GM21528 (cell line): Measurements from ENCODE around the gene BNC2.

Experiments
- ATAC-seq: cut with Tn5 transposase; IDR thresholded peaks from one replicate; pipeline ENCODE4 v1.9.1; 2021; ENCODE audit warnings: mild to moderate bottlenecking, moderate library complexity; ENCODE audit not compliant: unreplicated experiment, low FRiP score

Gene BNC2

DNA sequence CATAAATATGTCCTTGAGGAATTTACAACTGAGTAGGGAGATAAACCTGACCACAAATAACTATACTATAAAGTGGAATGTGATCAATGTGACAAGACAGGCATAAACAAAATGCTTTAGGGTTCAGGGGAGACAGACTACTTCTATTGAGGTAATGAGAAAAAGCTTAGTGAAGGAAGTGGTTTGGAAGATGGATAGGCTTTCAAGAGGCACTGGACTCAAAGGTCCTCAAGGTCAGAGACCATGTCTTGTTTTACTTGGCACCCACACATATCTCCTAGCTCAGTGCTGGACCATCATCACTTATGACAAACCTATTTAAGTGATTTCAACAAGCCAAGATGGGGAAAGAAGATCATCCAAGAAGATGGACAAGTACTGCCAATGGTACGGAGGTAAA, 257.8 kb downstream of the BNC2 start:
- no peak for ATAC-seq

DNA sequence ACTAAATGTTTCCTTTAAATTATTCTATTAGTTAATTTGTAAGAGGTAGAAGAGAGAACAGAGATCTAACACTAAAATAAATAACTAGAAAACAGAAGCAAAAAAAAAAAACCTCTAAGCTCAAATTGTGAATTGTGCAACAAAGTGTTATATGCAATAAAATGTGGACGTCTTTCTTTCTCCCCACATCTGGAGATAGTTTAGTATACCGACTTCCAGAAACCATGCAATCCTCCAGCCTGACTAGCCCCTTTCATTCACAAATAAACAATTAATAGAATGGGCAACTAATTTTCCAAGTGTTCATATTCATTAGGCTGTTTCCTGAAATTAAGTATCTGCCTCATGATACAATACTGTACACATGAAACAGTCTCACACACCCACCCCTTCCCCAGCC, 258.5 kb downstream of the BNC2 start:
- no peak for ATAC-seq

DNA sequence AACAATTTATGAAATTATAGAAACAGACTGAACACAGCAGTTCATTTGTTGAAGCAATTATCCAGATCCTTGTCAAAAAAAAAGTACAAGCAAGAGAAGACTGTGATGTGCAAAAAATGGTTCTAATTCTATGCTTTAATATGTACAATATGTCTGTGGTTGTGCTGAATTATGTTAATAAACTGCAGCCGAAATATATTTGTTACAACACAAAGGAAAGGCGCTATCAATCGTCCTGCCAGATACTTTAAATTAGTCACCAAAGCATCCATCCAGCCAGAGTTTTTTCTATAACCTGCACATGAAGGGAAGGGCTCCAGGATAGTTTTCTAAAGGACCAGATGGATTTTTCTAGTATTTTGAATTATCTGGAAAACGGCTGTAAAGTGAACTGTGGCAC, 259.5 kb downstream of the BNC2 start:
- ATAC-seq = no peak

DNA sequence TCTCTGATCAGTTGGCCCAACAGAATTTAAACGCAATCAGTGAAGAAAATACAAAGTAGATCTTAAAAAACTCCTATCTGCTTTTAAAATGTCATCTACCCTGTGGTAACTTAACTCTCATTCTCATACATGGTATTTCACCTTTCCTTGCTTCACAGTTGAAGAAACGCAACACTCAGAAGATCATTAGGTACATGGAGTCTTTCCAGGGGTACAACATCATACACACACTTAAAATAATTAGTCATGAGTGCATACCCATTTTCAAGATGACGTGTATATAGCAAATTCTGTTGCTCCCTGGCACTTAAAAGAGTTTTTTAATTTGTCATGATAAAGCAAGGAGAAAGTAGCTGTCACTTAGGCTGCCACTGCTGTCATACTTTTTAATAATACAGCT, 259.9 kb downstream of the BNC2 start:
- no peak for ATAC-seq

DNA sequence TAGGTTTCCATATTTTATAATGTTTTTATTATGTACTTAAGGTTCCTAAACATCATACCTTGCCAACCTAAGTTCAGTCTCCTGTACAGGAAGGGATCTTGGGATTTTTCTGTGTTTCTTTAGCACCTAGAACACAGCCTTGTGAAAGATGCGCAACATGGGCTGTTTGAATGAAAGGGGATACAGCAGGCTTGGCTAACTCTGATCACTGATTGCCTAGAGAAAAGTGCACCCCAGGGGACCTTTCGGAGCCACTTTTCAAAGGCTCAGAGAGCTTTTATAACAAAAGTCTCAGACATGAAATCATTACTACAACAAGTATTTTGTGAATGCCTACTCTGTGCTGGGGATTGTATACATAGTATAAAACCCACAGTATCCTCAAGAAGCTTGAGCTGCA, 261.6 kb downstream of the BNC2 start:
- ATAC-seq = no peak

DNA sequence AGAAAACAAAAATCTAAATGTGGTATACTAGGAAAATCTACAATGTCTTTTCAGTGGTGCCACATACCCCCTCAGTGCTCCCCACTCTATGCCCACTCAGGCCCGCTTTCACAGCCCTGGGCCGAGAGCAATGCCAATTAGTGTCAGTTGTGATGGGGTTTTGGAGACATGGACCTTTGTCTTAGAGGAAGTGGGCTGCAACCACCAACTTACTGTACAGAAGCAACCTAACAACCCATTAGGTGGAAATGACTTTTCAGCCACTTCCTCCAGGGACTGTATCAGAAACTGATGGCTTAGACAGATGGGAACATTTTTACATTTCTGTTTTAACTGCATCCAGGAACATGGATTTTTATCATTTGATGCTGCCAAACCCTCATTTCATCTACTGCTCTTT, 268.0 kb downstream of the BNC2 start:
- no peak for ATAC-seq

DNA sequence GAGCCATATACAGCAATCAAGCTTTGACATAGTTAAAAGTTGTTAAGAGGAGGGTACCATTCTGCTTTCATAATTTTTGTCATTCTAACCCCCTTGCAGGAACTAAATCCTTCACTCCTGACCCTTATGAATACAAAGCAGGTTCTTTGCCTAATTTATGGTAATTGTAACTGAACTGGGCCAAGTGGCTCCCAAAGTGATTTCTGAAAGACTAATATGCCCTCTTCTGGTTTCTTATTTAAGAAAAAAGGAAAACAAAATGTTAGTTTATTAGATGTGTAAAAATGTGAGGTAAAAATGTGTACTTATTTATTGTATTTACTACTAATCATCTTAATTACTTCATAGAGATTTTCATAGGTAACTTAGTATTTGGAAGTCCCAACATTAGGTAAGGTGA, 268.5 kb downstream of the BNC2 start:
- no peak for ATAC-seq

DNA sequence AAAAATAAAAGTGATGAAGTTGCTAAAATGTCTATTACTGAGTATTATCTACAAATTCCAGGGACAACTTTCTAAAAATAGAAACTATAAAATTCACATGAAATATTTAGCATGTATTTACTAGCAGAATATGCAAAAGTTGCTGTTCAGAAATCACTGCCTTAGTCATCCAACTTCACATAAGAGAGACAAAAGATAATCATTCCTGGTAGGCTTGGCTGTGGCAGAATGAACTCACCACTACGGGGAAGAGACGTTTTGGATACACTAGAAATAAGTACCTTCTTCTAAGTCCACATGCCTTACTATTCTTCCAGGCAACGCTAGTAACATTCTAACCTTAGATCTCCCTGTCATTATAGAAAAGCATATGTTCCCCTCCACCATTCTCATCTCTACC, 272.2 kb downstream of the BNC2 start:
- no peak for ATAC-seq

DNA sequence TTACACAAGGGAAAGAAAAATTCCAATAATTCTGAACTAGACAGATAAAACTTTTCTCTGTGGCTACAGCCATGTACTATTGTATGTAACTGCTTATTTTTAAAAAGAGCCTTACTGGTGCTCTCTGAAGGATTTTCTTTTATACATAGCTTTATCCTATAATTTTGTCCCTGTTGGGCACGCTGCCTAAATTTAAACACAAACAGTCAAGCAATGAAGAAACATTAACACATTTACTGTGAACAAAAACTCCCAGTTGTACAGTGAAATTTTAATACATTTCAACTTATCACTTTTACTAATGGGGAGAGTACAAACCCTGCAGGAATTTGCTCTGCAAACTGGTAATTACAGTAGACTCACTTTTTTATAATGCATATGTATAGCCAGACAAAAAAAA, 273.3 kb downstream of the BNC2 start:
- no peak for ATAC-seq

DNA sequence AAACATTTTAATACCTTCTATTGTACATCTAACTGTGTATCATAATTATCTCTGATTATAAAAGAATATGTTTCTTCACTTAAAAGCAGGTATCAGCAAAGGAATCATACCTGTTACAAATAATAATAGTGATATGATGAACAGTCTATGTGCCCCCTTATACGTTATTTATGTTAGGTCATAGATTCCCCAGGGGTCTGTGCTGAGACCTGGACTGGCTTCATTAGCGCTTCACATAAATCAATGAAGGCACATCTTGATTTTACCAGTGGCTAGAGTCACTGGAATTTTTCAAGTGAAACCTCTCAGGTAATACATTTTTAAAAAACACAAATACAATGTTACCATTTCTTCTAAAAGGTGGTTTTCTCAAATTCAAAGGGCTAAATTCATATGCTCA, 275.2 kb downstream of the BNC2 start:
- no peak for ATAC-seq

DNA sequence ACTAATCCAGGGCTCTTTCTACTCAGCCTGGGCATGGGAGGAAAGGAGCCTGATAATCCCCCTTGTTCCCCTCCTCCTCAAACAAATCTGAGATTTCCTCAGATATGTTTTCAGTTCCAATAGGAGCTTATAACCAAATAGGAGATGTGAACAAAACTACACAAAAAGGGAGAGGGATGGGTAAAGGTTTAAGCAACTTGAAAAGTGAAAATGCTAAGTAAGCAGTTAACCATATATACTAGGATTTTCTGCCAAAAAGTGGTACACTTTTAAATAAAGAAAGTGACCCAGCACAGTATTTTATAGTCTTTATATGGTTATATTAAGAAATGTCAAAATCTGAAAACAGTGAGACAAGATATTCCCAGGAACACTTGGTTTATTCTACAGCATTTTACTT, 275.7 kb downstream of the BNC2 start:
- no peak for ATAC-seq

DNA sequence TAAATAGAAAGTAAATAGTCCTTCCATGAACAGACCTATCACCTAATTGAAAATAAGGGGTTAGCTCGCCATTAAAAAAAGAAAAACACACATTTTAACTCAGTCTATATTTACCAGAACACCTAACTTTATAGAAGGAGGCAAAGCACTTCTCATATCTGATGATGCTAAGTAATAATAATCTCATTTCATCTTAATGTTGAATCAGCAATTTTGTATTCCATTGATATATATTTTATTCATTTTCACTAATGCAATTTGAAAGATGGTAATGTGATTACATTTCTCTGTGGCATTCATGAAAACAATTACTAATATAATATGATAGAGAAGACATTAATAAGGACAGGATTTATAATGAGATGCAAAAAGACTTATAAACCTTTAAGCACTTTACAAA, 276.7 kb downstream of the BNC2 start:
- no peak for ATAC-seq

DNA sequence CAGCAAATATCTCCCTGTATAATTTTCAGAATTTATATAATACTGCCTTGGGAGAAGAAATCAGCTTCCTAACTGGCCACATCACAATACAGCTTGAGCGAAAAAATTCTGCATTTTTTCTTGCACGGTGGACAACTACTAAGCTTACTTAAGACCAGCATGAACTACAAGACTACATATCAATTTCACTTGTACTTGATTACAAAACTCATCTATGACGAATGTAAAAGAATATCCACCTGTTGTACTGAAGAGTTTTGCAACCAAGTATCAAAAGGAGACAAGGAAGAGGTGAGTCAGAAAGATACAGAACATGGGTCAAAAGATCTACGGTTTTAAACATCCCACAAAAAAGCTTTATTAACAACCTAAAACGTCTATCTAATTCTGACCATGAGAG, 279.4 kb downstream of the BNC2 start:
- no peak for ATAC-seq

DNA sequence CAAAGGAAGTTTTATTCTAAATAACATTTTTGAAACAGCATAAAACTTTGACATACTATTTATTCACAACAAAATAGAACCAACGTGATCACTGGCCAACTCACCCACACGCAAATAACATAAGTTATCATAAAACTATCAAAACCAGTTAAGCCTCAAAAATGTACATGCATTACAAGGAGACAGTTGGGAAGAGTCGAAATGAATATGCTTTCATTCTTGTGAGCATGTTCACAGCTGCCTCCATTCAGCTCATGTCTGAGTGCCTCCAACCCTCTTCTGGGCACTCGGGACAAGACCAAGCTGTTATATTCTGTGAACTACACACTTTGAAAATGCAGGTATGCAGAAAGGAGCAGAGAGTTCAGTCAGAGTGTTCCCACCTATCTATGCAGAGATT, 284.9 kb downstream of the BNC2 start:
- ATAC-seq = no peak

DNA sequence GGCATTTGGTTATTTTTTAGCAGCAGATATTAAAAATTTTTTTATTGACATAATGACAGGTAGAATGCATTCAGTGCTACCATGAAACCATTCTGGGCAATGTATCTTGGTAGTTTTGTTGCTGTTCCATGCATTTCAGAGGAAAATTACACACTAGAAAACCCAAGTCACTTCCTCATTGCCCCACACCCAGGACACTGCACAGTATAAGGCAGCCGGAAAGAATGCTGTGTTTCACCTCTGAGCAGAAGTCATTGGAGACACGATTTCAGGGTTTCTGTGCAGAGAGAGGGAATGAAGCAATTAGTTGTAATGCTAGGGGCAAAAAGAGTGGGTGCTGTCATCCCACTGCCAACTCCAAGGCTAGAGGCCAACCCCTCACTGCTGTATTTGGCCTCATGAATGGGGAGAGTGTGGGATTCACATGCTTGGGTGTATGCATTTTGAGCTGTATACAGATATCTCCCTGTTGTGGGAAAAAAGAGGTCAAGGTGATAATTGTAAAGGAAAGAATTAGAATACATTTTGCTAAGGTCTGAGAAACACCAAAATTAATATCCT, 290.5 kb downstream of the BNC2 start:
- no peak for ATAC-seq

DNA sequence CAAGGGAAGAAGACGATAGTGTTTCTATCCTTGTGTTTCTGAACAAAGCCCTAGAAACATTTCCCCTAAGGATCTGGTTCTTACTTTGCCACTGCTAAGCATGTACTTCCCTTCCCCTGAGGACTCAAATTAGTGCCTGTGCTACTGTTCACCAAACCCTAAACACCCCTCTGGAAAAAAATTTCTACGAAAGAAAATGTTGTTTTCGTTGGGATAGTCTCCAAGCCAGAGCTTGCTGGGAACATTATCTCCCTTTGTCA, 294.6 kb downstream of the BNC2 start:
- no peak for ATAC-seq

DNA sequence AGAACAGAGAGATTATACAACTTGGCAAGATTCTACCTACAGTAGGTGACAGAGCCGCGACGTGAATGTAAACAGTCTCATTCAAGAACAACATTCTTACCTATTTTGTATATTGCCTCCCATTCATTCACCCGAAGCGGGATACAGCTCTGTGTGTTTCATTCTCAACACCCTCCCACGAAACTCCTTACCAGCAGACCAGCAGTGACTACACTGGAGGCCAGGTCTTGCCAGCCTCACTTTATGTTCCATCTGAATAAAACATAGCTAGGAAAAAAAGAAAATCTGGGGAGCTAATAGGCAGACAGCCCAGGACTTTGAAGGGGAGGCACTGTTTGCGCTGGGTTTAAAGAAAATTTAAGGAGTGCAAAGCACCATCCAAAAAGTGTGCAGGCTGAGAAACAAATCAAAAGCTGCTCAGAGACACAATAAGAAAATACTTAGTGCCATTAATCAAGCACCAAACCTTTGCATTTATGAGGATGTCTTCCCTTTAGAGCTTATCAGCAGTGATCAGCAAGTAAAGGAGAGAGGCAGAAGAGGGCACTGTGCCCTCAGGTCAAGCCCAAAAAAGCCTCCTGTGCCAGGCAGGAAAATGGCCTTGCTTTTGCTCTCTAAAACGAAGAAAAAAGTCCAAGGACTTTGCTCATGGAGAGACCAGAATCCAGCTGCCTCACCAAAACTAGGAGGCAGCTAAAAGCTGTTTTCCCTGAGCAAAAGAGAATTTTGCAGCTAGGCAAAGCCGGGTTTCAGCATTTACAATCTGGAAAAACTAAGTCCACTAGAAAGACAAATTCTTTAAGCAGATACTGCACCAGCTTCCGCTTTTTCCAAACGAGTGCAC, 295.1 kb downstream of the BNC2 start:
- ATAC-seq = no peak

DNA sequence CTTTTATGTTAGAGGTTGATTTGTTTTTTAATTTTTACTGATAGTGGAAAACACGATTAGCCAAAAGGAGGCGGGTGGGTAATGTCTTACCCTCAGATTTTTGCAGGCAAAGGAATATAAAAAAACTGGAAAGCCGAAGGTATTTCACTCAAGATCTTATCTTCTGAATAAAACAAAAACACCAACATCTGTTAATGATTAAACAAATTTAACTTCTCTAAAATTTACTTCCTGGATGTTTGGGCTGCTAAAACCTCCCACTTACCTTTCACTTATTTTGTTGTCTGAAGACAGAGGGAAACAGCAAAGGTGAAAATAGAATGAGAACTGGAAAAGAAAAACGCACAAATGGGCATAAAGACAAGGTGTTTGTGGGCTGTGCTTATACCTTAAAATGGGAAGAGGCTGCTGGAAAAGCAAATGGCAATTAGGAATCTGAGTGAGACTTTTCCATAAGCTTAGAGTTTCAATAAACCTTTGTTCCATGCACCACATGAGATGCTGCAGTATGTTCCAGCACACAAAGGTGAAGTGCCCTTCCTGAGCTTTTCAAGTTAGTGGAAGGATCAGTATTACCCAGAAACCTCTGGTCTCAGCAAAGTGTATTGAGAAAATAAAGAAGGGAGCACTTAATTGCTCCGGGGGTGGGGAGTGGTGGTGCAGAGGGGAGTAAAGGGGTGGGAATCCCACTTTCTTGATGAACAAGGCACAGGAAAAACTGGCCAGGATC, 298.3 kb downstream of the BNC2 start:
- no peak for ATAC-seq

DNA sequence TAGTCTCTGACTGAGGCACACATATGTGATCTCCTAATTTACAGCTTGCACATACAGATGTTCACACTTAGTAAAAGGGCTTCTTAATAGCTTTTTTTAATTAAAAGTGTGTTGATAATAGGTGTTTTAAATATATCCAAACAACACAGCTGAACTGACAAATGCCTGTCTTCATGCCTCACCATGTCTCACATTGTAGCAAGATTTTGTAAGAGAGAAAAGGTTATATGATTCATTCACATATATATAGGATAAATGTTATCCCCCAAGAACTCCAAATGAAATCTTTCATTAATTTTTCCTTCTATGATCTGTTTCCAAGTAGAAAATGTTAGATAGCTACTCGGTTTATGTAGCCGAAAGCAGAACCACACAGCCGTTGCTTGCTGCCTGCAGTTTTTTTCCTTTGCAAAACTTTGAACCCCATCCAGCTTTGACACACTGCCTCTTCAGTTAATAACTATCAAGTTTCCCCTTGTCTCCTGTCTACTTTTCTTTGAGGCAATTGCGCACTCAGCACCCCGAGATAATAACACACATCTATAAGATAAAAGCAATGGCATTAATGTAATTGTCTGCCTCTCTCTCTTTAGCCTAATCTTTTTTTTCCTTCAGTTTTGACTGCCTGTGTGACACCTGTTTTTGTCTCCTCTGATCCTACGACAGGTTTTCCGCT, 299.2 kb downstream of the BNC2 start:
- no peak for ATAC-seq

DNA sequence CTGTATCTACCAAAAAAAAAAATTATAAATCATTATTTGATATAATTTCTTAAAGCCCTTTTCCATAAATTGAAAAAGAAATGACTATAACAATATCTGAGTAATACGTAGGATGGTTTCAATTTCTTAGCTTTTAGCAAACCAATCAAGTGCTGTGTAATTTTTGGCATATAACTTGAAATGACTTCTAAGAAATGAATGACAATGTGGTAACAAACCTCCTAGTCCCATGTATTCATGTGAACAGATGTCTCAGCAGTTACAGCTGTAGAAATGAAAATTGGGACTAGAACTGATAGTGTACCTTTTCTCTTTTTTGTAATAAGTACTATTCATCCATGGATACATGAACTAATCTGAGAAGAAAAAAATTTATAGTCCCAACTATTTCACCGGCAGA, 307.0 kb downstream of the BNC2 start:
- ATAC-seq = no peak

DNA sequence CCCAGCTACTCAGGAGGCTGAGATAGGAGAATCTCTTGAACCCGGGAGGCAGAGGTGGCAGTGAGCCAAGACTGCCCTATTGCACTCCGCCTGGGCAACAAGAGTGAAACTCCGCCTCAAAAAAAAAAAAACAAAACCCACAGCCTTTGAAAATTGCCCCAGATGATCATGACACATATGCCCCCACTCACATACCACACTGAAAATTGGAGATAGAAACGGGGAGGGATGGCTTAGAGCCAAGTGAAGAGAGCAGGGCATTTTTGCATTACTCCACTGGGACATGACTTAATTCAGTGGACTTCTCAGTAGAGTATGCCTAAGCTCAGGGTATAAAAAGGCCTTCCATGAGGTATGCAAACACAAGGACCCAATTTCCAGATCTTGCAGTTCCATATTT, 309.3 kb downstream of the BNC2 start:
- no peak for ATAC-seq
